ENCODE data around the gene TBC1D22A.

DNA sequence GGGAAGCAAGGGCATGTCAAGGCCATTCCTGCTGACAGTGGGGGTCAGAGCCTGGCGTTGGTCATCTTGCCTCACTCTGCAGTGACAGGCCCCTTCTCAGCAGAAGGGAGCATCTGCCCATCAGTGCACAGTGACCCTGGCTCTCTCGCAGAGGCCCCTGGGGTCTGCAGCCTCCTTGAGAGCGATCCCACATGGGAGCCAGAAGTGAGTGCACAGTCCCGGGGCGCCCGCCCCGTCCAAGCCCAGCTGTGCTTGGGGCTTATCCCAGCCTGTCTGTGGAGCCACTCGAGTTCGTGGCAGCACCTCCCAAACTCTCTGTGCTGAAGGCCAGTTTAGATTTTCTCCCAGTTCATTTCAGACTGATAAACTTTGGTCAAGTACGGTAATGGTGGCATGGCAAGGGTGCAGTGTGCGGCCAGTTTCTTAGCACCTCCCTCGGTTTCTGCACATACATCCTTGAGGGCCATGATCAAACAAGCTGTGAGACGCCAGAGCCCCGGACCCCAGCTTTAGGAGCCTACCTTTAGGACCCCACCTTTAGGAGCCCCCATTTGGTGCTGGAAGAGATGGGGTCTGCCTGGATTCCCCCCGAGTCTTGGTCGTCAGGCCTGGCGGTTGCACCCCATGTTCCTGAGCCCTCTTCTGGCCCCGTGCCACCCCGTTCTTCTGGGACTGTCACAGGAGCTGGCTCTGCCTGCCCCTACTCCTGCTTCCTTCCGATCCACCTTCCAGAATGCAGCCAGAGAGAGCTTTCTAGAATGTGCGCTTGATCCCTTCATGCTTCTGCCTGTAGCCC is 369.4 kb downstream of the TBC1D22A start:
- TF ChIP-seq, protein P1, sequence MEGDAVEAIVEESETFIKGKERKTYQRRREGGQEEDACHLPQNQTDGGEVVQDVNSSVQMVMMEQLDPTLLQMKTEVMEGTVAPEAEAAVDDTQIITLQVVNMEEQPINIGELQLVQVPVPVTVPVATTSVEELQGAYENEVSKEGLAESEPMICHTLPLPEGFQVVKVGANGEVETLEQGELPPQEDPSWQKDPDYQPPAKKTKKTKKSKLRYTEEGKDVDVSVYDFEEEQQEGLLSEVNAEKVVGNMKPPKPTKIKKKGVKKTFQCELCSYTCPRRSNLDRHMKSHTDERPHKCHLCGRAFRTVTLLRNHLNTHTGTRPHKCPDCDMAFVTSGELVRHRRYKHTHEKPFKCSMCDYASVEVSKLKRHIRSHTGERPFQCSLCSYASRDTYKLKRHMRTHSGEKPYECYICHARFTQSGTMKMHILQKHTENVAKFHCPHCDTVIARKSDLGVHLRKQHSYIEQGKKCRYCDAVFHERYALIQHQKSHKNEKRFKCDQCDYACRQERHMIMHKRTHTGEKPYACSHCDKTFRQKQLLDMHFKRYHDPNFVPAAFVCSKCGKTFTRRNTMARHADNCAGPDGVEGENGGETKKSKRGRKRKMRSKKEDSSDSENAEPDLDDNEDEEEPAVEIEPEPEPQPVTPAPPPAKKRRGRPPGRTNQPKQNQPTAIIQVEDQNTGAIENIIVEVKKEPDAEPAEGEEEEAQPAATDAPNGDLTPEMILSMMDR (optimal IDR thresholded peaks at IDR 0.05 in 1 of 3, IDR thresholded peaks at IDR 0.05 in 1 of 3, conservative IDR thresholded peaks at IDR 0.05 in 1 of 3; ENCODE audit: extremely low read depth in 1 of 3, insufficient read depth in 2 of 3, low read length in 3 of 3) = no peak
- TF ChIP-seq EZH2 (IDR thresholded peaks at IDR 0.05; ENCODE audit: low read length) = no peak

Measured in keratinocyte (primary cell).